SU-DHL-6 (cell line): ENCODE measurements around the gene DCC.

Experiments
- H2AFZ ChIP-seq: fragments of 200-600 bp; sonication (generic); 2 replicates; pipeline ENCODE4 v1.6.1; 2014; ENCODE audit warnings: low read depth, mild to moderate bottlenecking, moderate library complexity, mixed read lengths, antibody characterized with exemption, low read length; ENCODE audit not compliant: severe bottlenecking
- H3F3A ChIP-seq: fragments of 200-600 bp; shearing (Covaris generic); 2 replicates; pipeline ENCODE4 v1.6.0; 2016; ENCODE audit warnings: antibody characterized with exemption, mild to moderate bottlenecking; ENCODE audit not compliant: insufficient read depth
- H3K27ac ChIP-seq: fragments of 200-600 bp; sonication (generic); 2 replicates; pipeline ENCODE4 v1.5.1; 2016; ENCODE audit warnings: low read depth, mild to moderate bottlenecking, low read length, moderate library complexity, mixed read lengths
- H3K27me3 ChIP-seq: fragments of 200-600 bp; sonication (generic), shearing (Covaris generic); 2 replicates; pipeline ENCODE4 v1.6.0; 2014; ENCODE audit warnings: mild to moderate bottlenecking, low read length
- H3K36me3 ChIP-seq: fragments of 200-600 bp; sonication (generic); 2 replicates; pipeline ENCODE4 v1.6.1; 2014; ENCODE audit warnings: mild to moderate bottlenecking, low read length, mixed read lengths
- H3K4me2 ChIP-seq: fragments of 300-600, 200-600 bp; shearing (Covaris generic), sonication (generic); 2 replicates; pipeline ENCODE4 v1.6.0; 2014; ENCODE audit warnings: low read length, low read depth, mild to moderate bottlenecking; ENCODE audit not compliant: poor library complexity, severe bottlenecking
- H3K4me3 ChIP-seq: fragments of 200-600 bp; sonication (generic); 2 replicates; pipeline ENCODE4 v1.5.1; 2014; ENCODE audit warnings: antibody characterized with exemption, low read length, mild to moderate bottlenecking, mixed read lengths; ENCODE audit not compliant: insufficient read depth, poor library complexity, severe bottlenecking
- H3K79me2 ChIP-seq: fragments of 200-600 bp; sonication (generic); 2 replicates; pipeline ENCODE4 v1.6.1; 2014; ENCODE audit warnings: mild to moderate bottlenecking, low read length, moderate library complexity; ENCODE audit not compliant: insufficient read depth
- H3K9ac ChIP-seq: fragments of 200-600 bp; sonication (generic); 2 replicates; pipeline ENCODE4 v1.7.0; 2014; ENCODE audit warnings: mild to moderate bottlenecking, low read length
- H3K9me2 ChIP-seq: fragments of 200-600 bp; sonication (generic); replicated peaks from 2 replicates; pipeline ENCODE4 v1.6.1; 2014; ENCODE audit warnings: low read length; ENCODE audit not compliant: insufficient read depth
- H3K9me3 ChIP-seq: fragments of 200-600 bp; sonication (generic); 2 replicates; pipeline ENCODE4 v1.6.1; 2014; ENCODE audit warnings: low read length, mixed read lengths; ENCODE audit not compliant: insufficient read depth
- H4K20me1 ChIP-seq: fragments of 200-600 bp; sonication (generic); 2 replicates; pipeline ENCODE4 v1.6.1; 2014; ENCODE audit warnings: low read depth, mild to moderate bottlenecking, antibody characterized with exemption, low read length, moderate library complexity, mixed read lengths
- EZH2phosphoT487 ChIP-seq: fragments of 200-600 bp; sonication (generic), shearing (Covaris generic); conservative IDR thresholded peaks from 2 replicates; pipeline ENCODE4 v1.6.1; 2018; ENCODE audit warnings: mild to moderate bottlenecking, antibody characterized with exemption, low read length, moderate library complexity, mixed read lengths
- TF ChIP-seq, protein P1 (sequence below): fragments of 200-600 bp; sonication (generic); IDR thresholded peaks from one replicate; pipeline ENCODE4 v1.5.1; 2017; ENCODE audit warnings: antibody characterized with exemption, mild to moderate bottlenecking, low read length, moderate library complexity; ENCODE audit not compliant: insufficient read depth, poor library complexity, severe bottlenecking

The DCC gene

DNA sequence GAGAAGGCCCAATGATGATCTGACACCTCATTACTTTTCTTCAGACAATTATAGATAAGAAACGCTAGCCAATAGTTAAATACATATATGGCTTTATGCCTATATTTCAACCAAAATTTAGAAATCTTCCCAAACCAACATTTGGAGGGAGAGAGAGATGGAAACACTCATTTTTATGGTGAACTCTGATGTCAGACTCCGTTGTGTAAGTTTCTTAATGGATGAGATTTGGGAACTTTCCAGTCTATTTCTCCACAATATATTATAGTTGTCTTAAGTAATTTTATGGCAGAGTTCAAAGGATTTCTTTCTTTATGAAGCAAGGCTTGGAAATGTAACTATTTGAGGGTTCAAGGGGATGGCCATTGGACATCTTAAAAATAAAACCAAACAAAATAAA is 407.0 kb downstream of the DCC start:
- H4K20me1 ChIP-seq = no peaks in the 10 kb centered on the region
- H3K27ac ChIP-seq = no peak overlapping the region
- H3F3A ChIP-seq = no peaks in the 10 kb centered on the region
- H3K9me3 ChIP-seq = no peaks in the 10 kb centered on the region
- no peaks in the 10 kb centered on the region for H3K79me2 ChIP-seq
- no peaks in the 10 kb centered on the region for H3K27me3 ChIP-seq
- TF ChIP-seq, protein P1, sequence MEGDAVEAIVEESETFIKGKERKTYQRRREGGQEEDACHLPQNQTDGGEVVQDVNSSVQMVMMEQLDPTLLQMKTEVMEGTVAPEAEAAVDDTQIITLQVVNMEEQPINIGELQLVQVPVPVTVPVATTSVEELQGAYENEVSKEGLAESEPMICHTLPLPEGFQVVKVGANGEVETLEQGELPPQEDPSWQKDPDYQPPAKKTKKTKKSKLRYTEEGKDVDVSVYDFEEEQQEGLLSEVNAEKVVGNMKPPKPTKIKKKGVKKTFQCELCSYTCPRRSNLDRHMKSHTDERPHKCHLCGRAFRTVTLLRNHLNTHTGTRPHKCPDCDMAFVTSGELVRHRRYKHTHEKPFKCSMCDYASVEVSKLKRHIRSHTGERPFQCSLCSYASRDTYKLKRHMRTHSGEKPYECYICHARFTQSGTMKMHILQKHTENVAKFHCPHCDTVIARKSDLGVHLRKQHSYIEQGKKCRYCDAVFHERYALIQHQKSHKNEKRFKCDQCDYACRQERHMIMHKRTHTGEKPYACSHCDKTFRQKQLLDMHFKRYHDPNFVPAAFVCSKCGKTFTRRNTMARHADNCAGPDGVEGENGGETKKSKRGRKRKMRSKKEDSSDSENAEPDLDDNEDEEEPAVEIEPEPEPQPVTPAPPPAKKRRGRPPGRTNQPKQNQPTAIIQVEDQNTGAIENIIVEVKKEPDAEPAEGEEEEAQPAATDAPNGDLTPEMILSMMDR = no peak
- no peak for TF ChIP-seq EZH2phosphoT487
- H3K36me3 ChIP-seq = no peaks in the 10 kb centered on the region
- H3K4me2 ChIP-seq = no peak overlapping the region
- no peak overlapping the region for H3K4me3 ChIP-seq
- H3K9ac ChIP-seq = no peak overlapping the region
- H3K9me2 ChIP-seq = no peaks in the 10 kb centered on the region
- H2AFZ ChIP-seq = no peak overlapping the region

DNA sequence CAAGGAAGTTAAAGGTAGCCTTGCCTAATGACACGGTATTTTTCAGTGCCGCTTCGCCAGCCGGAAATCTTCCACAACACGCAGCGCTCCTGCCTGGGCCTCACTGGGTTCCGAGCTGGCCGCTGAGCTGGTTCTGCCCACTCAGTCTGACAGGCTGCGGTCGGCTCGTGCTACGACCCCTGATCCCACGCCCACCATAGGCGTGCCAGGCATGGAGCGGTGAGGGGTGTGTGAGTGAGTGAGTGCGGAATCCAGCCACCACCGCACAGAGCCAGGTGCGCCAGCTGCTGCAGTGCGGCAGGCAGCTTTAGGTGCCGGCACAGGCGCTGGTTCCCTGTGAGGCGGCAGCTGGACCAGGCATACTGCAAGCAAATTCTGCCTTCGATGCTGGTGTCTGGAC is 407.9 kb downstream of the DCC start:
- H3K9me3 ChIP-seq = no peaks in the 10 kb centered on the region
- H2AFZ ChIP-seq = no peak overlapping the region
- H3K9me2 ChIP-seq = no peaks in the 10 kb centered on the region
- no peak overlapping the region for H3K27ac ChIP-seq
- TF ChIP-seq EZH2phosphoT487 = no peak
- TF ChIP-seq, protein P1 = no peak
- H3F3A ChIP-seq = no peaks in the 10 kb centered on the region
- H4K20me1 ChIP-seq = no peaks in the 10 kb centered on the region
- H3K4me2 ChIP-seq = no peak overlapping the region
- H3K4me3 ChIP-seq = no peak overlapping the region
- no peak overlapping the region for H3K9ac ChIP-seq
- H3K36me3 ChIP-seq = no peaks in the 10 kb centered on the region
- no peaks in the 10 kb centered on the region for H3K79me2 ChIP-seq
- no peaks in the 10 kb centered on the region for H3K27me3 ChIP-seq

DNA sequence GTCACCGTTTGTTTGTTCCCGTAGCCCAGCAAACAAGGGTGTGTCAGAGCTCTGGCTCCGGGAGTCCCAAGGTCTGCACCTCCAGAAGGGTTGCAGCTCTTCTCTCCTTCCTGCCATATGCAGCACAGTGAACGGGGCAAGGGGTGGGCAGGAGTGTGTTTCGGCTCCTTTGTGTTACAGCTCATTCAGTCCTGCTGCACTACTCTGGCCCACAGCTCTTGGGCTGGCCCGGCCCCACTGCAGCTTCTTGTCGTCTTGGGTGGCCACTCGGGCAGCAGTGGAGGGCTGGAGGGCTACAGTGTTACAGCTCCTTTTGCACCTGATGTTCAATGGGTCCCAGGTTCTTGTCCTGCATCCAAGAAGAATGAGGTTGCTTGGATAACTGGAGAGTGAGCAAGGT is 408.3 kb downstream of the DCC start:
- no peaks in the 10 kb centered on the region for H3K9me3 ChIP-seq
- no peak overlapping the region for H3K4me2 ChIP-seq
- H3F3A ChIP-seq = no peaks in the 10 kb centered on the region
- no peaks in the 10 kb centered on the region for H3K36me3 ChIP-seq
- H3K9me2 ChIP-seq = no peaks in the 10 kb centered on the region
- H3K4me3 ChIP-seq = no peak overlapping the region
- H3K27ac ChIP-seq = no peak overlapping the region
- H3K79me2 ChIP-seq = no peaks in the 10 kb centered on the region
- no peaks in the 10 kb centered on the region for H3K27me3 ChIP-seq
- no peak overlapping the region for H2AFZ ChIP-seq
- no peak overlapping the region for H3K9ac ChIP-seq
- no peak for TF ChIP-seq EZH2phosphoT487
- TF ChIP-seq, protein P1 = no peak
- H4K20me1 ChIP-seq = no peaks in the 10 kb centered on the region

DNA sequence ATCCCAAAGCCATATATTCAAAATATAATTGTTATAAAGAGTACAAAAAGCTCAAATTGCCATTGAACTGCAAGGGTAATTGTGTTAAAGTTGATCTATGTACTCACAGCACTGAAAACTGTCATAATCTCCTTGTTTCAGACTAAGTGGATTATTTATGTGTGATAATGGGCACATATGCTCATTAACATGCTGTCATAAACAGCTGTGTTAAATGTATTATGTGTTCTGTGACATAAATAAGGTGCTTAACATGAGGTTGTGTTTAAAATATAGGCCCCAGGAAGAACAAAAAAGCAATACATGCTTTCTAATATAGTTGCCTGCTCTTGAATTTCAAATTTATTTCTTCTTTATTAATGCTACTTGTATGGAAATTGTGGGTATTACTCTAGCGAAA is 409.5 kb downstream of the DCC start:
- no peaks in the 10 kb centered on the region for H3K9me2 ChIP-seq
- no peak overlapping the region for H2AFZ ChIP-seq
- H3K9me3 ChIP-seq = no peaks in the 10 kb centered on the region
- H4K20me1 ChIP-seq = no peaks in the 10 kb centered on the region
- no peaks in the 10 kb centered on the region for H3K79me2 ChIP-seq
- H3K27ac ChIP-seq = no peak overlapping the region
- no peak for TF ChIP-seq EZH2phosphoT487
- no peaks in the 10 kb centered on the region for H3K36me3 ChIP-seq
- no peaks in the 10 kb centered on the region for H3K27me3 ChIP-seq
- no peaks in the 10 kb centered on the region for H3F3A ChIP-seq
- H3K4me3 ChIP-seq = no peak overlapping the region
- no peak overlapping the region for H3K9ac ChIP-seq
- no peak overlapping the region for H3K4me2 ChIP-seq
